ENCODE measurements around the gene LRRC75A. TPM values are rescaled to one million over a fixed set of nuclear protein-coding genes. Genes with fewer than 3 reads are reported as not detected.

LRRC75A gene
- total RNA-seq, 1 donor from 2014 or later, result 2.5 TPM

DNA sequence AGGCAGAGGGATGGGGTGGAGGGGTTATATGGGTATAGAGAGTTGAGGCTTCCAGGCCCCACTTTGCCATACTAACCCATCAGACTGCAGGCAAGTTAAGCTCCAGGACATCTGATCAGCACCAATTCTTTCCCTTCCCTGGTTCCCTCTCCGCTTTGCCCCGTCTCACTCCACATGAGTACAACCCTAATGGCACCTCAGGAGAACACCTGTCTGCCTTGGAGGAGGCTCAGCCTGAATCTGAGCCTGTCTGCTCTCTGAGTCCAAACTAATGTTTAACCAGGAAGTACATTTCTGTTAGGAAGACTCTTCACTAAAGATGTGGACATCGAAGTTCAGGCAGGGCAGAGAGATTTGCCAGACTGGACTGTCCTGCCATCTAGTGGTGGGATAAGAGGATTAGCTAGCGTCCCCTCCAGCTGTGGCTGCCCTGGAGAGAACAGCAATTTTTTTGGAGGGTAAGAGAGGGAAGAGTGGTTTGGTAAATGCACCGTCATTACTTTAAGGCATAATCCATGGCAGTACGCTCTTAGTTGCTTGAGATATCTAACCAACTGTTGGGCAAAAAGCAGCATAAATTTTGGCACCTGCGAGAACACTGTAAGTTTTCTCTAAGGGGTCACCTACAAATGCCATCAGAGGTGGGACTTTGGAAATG lies 29.2 kb upstream of the LRRC75A start:
- intact Hi-C loops (cut with DNase I), result loop anchor here (5.0 kb wide), 1 partner anchor 69 kb away; no protein-coding TSS in a partner anchor
- ATAC-seq (peak; percentile 98), DNase-seq (no peak)

DNA sequence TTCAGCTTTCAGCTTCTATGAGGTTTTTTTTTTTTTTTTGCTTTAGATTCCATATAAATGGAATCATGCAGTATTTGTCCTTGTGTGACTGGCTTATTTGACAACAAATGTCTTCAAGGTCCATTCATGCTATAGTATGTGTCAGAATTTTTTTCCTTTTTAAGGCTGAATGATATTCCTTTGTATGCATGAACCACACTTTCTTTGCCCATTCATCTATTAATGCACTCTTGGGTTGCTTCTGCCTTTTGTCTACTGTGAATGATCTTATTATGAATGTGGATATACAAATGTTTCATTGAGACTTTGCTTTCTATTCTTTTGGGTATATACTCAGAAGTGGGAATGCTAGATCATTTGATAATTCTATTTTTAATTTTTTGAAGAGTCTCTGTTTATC lies 27.0 kb upstream of the LRRC75A start:
- Histone ChIP-seq H3K27me3 (peaks cover 11% of the 10 kb centered on the region), H3K4me3 (no peak overlapping the region), H3K4me1 (peaks cover 5% of the 10 kb centered on the region), H3K9me3 (no peaks in the 10 kb centered on the region), H3K27ac (no peak overlapping the region), H3K36me3 (no peaks in the 10 kb centered on the region)
- TF ChIP-seq, protein P1, sequence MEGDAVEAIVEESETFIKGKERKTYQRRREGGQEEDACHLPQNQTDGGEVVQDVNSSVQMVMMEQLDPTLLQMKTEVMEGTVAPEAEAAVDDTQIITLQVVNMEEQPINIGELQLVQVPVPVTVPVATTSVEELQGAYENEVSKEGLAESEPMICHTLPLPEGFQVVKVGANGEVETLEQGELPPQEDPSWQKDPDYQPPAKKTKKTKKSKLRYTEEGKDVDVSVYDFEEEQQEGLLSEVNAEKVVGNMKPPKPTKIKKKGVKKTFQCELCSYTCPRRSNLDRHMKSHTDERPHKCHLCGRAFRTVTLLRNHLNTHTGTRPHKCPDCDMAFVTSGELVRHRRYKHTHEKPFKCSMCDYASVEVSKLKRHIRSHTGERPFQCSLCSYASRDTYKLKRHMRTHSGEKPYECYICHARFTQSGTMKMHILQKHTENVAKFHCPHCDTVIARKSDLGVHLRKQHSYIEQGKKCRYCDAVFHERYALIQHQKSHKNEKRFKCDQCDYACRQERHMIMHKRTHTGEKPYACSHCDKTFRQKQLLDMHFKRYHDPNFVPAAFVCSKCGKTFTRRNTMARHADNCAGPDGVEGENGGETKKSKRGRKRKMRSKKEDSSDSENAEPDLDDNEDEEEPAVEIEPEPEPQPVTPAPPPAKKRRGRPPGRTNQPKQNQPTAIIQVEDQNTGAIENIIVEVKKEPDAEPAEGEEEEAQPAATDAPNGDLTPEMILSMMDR (IDR thresholded peaks at IDR 0.05), result no peak
- ATAC-seq (no peak), DNase-seq (no peak)
- intact Hi-C loops (cut with DNase I), result no loop called here

More for the DNA sequence above, 29.2 kb upstream of the LRRC75A start:
- H3K9me3 ChIP-seq, result no peaks in the 10 kb centered on the region
- TF ChIP-seq, protein P1 (IDR thresholded peaks at IDR 0.05), result peak; percentile 92
- H3K4me1 ChIP-seq, result peaks cover 5% of the 10 kb centered on the region
- H3K4me3 ChIP-seq, result no peak overlapping the region
- no peak overlapping the region for H3K27ac ChIP-seq
- peaks cover 5% of the 10 kb centered on the region for H3K27me3 ChIP-seq
- H3K36me3 ChIP-seq, result no peaks in the 10 kb centered on the region

DNA sequence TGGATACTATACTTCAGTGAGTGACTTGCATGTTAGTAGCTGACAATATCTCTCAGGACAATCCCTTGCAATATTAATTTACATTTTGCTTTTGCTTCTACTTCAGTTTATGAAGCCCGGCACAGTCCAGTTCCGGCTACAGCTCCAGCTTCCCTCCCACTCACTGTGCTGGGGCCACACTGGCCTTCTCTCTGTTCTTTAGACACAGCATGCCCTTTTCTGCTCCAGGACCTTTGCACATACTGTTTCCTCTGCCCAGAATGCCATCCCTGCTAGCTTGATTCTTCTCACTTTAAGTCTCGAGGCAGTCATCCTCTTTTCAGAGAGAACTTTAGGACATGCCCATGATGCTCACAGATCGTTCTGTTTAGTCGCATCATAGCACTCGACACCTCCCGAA lies 25.5 kb upstream of the LRRC75A start:
- peaks cover 5% of the 10 kb centered on the region for H3K4me1 ChIP-seq
- no peaks in the 10 kb centered on the region for H3K9me3 ChIP-seq
- ATAC-seq (peak; percentile 26), DNase-seq (no peak)
- peaks cover 11% of the 10 kb centered on the region for H3K27me3 ChIP-seq
- no peak overlapping the region for H3K4me3 ChIP-seq
- H3K27ac ChIP-seq, result no peak overlapping the region
- TF ChIP-seq, protein P1 (IDR thresholded peaks at IDR 0.05), result no peak
- intact Hi-C loops (cut with DNase I), result no loop called here
- H3K36me3 ChIP-seq, result no peaks in the 10 kb centered on the region

DNA sequence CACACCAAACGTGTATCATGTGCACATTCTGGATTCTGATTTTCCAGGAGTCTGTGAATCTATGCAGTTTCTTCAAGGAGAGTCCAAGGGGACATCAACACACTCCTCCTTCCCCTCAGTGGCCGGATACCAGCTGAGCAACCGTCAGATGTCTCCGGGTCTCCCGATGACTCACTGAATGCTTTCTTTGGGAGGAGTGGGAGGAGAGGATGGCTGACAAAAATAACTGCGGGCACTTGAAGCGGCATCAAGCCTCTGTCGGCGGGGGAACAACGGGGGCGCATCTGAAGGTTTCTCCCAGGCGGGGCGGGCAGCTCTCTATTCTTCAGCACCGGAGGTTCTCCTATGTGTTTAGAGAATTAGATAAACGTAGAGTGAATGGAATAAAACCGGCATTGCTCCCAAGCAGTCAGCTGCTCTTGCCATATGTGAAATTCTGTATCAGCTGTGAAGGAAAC lies 24.6 kb upstream of the LRRC75A start:
- Histone ChIP-seq H3K27me3 (peaks cover 11% of the 10 kb centered on the region), H3K27ac (no peak overlapping the region), H3K4me3 (no peak overlapping the region), H3K36me3 (no peaks in the 10 kb centered on the region), H3K9me3 (no peaks in the 10 kb centered on the region), H3K4me1 (peaks cover 5% of the 10 kb centered on the region)
- ATAC-seq, result peak; percentile 52
- intact Hi-C loops (cut with DNase I), result no loop called here
- no peak for DNase-seq
- TF ChIP-seq, protein P1 (IDR thresholded peaks at IDR 0.05), result no peak

DNA sequence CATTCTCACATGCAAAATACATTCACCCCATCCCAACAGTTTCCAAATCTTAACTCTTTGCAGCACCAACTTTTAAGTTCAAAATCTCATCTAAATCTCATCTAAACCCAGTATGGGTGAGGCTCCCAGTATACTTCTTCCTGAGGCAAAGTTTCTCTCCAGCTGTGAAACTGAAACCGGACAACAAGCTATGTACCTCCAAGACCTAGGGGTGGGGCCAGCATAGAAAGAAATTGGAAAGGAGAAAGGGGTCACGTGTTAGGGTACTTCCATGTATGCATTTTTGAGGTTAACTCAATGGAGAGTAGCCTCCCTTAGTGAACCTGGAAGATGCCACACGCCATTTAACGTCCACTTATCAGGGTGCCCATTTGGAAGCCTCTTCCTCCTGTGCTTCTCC lies 23.9 kb upstream of the LRRC75A start:
- ATAC-seq, result peak; percentile 32
- Histone ChIP-seq H3K27ac (no peak overlapping the region), H3K4me3 (no peak overlapping the region), H3K9me3 (no peaks in the 10 kb centered on the region), H3K36me3 (no peaks in the 10 kb centered on the region), H3K4me1 (peaks cover 2% of the 10 kb centered on the region), H3K27me3 (peaks cover 11% of the 10 kb centered on the region)
- TF ChIP-seq, protein P1 (IDR thresholded peaks at IDR 0.05), result no peak
- intact Hi-C loops (cut with DNase I), result no loop called here
- DNase-seq, result no peak

Data from upper lobe of right lung (tissue), 1 donor.